ENCODE results near the gene TXNL1. TPM values are rescaled to one million over a fixed set of nuclear protein-coding genes. Genes with fewer than 3 reads are reported as not detected.

The TXNL1 gene
- polyA plus RNA-seq, 1 donor from 2014 or later = 56.2 TPM

- Mint-ChIP-seq H3K4me3 (no peak overlapping the region), H3K4me1 (peaks cover 0 to 2% (median 0%) of the 10 kb centered on the region in 3 donors), H3K36me3 (no peaks in the 10 kb centered on the region), H3K27me3 (no peaks in the 10 kb centered on the region), H3K9me3 (no peaks in the 10 kb centered on the region), H3K27ac (no peak overlapping the region)
These were observed 69.4 kb downstream of the TXNL1 start for GRCh38 chr18:56568986-56569385.

GRCh38 chr18:56565551-56566345 is 72.6 kb downstream of the TXNL1 start:
- peaks cover 0 to 7% (median 2%) of the 10 kb centered on the region in 3 donors for H3K4me1 Mint-ChIP-seq
- H3K4me3 Mint-ChIP-seq = no peak overlapping the region
- H3K27ac Mint-ChIP-seq = no peak overlapping the region
- no peaks in the 10 kb centered on the region for H3K9me3 Mint-ChIP-seq
- no peaks in the 10 kb centered on the region for H3K27me3 Mint-ChIP-seq
- no peaks in the 10 kb centered on the region for H3K36me3 Mint-ChIP-seq

- H3K36me3 Mint-ChIP-seq = no peaks in the 10 kb centered on the region
- peaks cover 0 to 10% (median 4%) of the 10 kb centered on the region in 3 donors for H3K4me1 Mint-ChIP-seq
- H3K9me3 Mint-ChIP-seq = no peaks in the 10 kb centered on the region
- H3K27me3 Mint-ChIP-seq = peaks cover under 1% of the 10 kb centered on the region
- H3K4me3 Mint-ChIP-seq = no peak overlapping the region
- H3K27ac Mint-ChIP-seq = no peak overlapping the region
These were observed 73.3 kb downstream of the TXNL1 start for GRCh38 chr18:56565046-56565445.

- peaks cover 0 to 10% (median 6%) of the 10 kb centered on the region in 3 donors for H3K4me1 Mint-ChIP-seq
- no peaks in the 10 kb centered on the region for H3K36me3 Mint-ChIP-seq
- no peak overlapping the region for H3K4me3 Mint-ChIP-seq
- no peaks in the 10 kb centered on the region for H3K9me3 Mint-ChIP-seq
- peaks cover 3% of the 10 kb centered on the region for H3K27me3 Mint-ChIP-seq
- no peak overlapping the region for H3K27ac Mint-ChIP-seq
These were observed 74.8 kb downstream of the TXNL1 start for GRCh38 chr18:56563568-56563967.

- no peak overlapping the region for H3K27ac Mint-ChIP-seq
- H3K27me3 Mint-ChIP-seq = peaks cover 3% of the 10 kb centered on the region
- H3K4me1 Mint-ChIP-seq = peaks cover 0 to 10% (median 6%) of the 10 kb centered on the region in 3 donors
- H3K36me3 Mint-ChIP-seq = no peaks in the 10 kb centered on the region
- H3K9me3 Mint-ChIP-seq = no peaks in the 10 kb centered on the region
- H3K4me3 Mint-ChIP-seq = no peak overlapping the region
These were observed 75.9 kb downstream of the TXNL1 start for GRCh38 chr18:56562479-56562878.

- Mint-ChIP-seq H3K27me3 (peaks cover 4% of the 10 kb centered on the region), H3K36me3 (no peaks in the 10 kb centered on the region), H3K4me3 (no peak overlapping the region), H3K9me3 (no peaks in the 10 kb centered on the region), H3K27ac (no peak overlapping the region), H3K4me1 (peaks cover 0 to 10% (median 5%) of the 10 kb centered on the region in 3 donors)
These were observed 77.4 kb downstream of the TXNL1 start for GRCh38 chr18:56560992-56561391.

GRCh38 chr18:56559044-56559443 is 79.3 kb downstream of the TXNL1 start:
- H3K27me3 Mint-ChIP-seq = peaks cover 7% of the 10 kb centered on the region

GRCh38 chr18:56556907-56557306 is 81.5 kb downstream of the TXNL1 start:
- Mint-ChIP-seq H3K36me3 (no peaks in the 10 kb centered on the region), H3K9me3 (no peaks in the 10 kb centered on the region), H3K4me3 (no peak overlapping the region), H3K4me1 (peaks cover 0 to 10% (median 5%) of the 10 kb centered on the region in 3 donors), H3K27me3 (peaks cover 7% of the 10 kb centered on the region), H3K27ac (no peak overlapping the region)

More at GRCh38 chr18:56559044-56559443, 79.3 kb downstream of the TXNL1 start:
- no peak overlapping the region for H3K4me3 Mint-ChIP-seq
- H3K36me3 Mint-ChIP-seq = no peaks in the 10 kb centered on the region
- no peak overlapping the region for H3K27ac Mint-ChIP-seq
- no peaks in the 10 kb centered on the region for H3K9me3 Mint-ChIP-seq
- H3K4me1 Mint-ChIP-seq = peaks cover 0 to 10% (median 5%) of the 10 kb centered on the region in 3 donors

- H3K36me3 Mint-ChIP-seq = peaks cover 2% of the 10 kb centered on the region
- H3K4me1 Mint-ChIP-seq = no peaks in the 10 kb centered on the region
- H3K27ac Mint-ChIP-seq = no peak overlapping the region
- no peaks in the 10 kb centered on the region for H3K9me3 Mint-ChIP-seq
- H3K4me3 Mint-ChIP-seq = no peak overlapping the region
- peaks cover 3% of the 10 kb centered on the region for H3K27me3 Mint-ChIP-seq
These were observed 88.3 kb downstream of the TXNL1 start for GRCh38 chr18:56550121-56550520.

Other genes starting within 250 kb of the TXNL1 start
- 16.2 TPM for gene WDR7, start 12.8 kb upstream of the TXNL1 start, polyA plus RNA-seq